PC-9 (cell line): ENCODE results near the gene CNTNAP2.

Experiments
- EZH2 ChIP-seq: fragments of 200-600 bp; sonication (generic); IDR thresholded peaks from 2 replicates; pipeline ENCODE4 v1.8.0; 2017; ENCODE audit warnings: antibody characterized with exemption, low read depth
- TF ChIP-seq, protein P1 (sequence below): fragments of 200-600 bp; sonication (generic); conservative IDR thresholded peaks from 2 replicates; pipeline ENCODE4 v1.6.1; 2017; ENCODE audit warnings: mixed run types, antibody characterized with exemption, mild to moderate bottlenecking, moderate library complexity

DNA sequence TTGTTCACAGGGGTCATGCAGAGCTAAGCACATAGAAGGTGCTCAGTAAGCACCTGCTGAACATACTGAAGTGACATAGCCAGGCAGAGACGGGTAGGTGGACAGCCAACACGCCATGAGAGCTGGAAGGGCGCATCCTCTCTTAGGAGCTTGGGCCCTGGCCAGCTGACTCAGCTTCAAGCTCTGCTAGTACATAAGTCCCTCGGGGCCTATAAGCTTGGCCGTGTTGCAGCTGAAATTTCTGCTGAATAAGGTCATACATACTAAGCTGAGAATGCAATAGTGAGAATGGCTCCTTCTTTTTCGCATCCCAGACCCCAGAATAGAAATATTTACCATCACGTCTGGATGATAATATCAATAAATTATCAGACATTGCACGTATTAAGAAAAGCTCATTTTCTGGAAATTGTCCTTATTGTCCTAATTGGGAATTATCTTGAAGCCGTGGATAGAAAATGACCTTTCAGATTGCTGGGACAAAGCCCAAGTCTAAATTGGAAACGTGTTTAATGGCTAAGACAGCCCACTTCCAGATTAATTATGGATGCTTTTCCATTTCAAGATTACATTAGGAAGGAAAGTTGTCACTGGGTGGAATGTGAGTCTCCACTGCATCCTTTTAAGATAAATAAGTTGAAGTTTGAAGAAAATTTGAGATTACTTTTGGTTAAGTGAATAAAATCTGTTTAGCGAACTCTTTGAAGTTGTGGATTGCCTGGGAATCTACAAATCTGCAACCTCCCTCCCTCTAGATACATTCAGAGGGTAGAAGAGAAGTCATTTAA, 2186.9 kb downstream of the CNTNAP2 start:
- TF ChIP-seq, protein P1, sequence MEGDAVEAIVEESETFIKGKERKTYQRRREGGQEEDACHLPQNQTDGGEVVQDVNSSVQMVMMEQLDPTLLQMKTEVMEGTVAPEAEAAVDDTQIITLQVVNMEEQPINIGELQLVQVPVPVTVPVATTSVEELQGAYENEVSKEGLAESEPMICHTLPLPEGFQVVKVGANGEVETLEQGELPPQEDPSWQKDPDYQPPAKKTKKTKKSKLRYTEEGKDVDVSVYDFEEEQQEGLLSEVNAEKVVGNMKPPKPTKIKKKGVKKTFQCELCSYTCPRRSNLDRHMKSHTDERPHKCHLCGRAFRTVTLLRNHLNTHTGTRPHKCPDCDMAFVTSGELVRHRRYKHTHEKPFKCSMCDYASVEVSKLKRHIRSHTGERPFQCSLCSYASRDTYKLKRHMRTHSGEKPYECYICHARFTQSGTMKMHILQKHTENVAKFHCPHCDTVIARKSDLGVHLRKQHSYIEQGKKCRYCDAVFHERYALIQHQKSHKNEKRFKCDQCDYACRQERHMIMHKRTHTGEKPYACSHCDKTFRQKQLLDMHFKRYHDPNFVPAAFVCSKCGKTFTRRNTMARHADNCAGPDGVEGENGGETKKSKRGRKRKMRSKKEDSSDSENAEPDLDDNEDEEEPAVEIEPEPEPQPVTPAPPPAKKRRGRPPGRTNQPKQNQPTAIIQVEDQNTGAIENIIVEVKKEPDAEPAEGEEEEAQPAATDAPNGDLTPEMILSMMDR = no peak
- no peak for TF ChIP-seq EZH2
